Measurements from ENCODE around the gene CEP112. TPM values are rescaled to one million over a fixed set of nuclear protein-coding genes. Genes with fewer than 3 reads are reported as not detected.

CEP112 gene
- total RNA-seq, 1 experiment from 2014 or later = 5.4 TPM

DNA sequence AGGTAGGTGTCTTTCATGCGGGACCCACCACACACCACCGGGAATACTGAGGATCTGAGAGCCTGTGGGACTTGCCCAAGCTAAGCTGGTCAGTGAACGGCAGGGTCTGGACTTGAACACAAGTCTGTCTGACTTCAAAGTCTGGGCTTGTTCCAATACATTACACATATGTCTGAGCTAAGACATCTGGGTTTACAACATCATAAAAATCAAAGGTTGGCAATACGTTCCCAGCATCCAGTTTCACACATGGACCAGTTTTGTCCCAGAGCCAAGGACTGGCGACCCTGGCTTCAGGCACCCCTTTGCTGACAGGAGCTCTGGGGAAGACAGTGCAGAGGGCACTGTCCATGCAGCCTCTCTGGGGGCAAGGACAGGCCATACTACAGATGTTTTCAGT, 602.6 kb downstream of the CEP112 start:
- intact Hi-C loops (cut with micrococcal nuclease; ENCODE audit: unreplicated experiment) = no loop called here
- H3K27me3 Mint-ChIP-seq (ENCODE audit: unreplicated experiment) = peaks cover 21% of the 10 kb centered on the region
- H3K4me3 Mint-ChIP-seq (ENCODE audit: low read depth, unreplicated experiment) = no peak overlapping the region
- no peak for TF ChIP-seq CTCF (IDR thresholded peaks at IDR 0.05; ENCODE audit: unreplicated experiment)
- no TSS peak for BruUV-seq (replicated peaks)
- H3K27ac Mint-ChIP-seq (ENCODE audit: unreplicated experiment) = no peak overlapping the region
- CTCF ChIA-PET = no interaction called here
- H3K4me1 Mint-ChIP-seq (ENCODE audit: low read depth, unreplicated experiment) = peaks cover 8% of the 10 kb centered on the region
- H3K36me3 Mint-ChIP-seq (ENCODE audit: insufficient read depth, unreplicated experiment) = no peaks in the 10 kb centered on the region
- no peak for DNase-seq
- H3K9me3 Mint-ChIP-seq (ENCODE audit: low read depth, unreplicated experiment) = no peaks in the 10 kb centered on the region

DNA sequence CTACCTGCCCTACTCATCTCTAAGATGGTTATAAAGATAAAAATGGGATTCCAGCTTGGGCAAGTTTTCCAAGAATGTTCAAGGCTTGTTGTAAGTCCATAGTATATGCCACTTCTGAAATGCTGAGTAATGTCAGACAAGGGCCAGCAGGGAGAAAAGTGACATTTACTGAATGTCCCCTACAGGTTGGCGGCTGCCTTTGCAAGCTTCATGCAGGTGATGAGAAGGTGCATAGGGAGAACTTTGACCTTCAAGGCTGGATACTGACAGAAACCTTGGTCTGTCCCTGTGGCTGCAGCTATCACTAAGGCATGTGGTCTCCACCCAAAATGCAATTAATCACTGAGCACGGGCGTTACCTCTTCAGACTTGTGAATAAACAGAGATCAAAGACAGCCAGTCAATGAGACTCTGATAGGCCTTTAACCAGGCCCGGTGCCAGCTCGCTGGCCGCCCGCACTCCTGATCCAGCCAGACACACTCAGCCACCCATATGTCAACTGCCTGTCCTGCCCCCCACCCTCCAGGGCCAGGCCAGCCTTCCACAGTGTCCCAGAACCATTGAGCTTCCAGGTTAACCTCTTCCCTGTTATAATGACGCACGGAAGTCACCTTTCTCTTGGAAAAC, 603.6 kb downstream of the CEP112 start:
- CTCF ChIA-PET = no interaction called here
- Mint-ChIP-seq H3K4me3 (ENCODE audit: low read depth, unreplicated experiment) (no peak overlapping the region), H3K36me3 (ENCODE audit: insufficient read depth, unreplicated experiment) (no peaks in the 10 kb centered on the region), H3K4me1 (ENCODE audit: low read depth, unreplicated experiment) (peaks cover 8% of the 10 kb centered on the region), H3K9me3 (ENCODE audit: low read depth, unreplicated experiment) (no peaks in the 10 kb centered on the region), H3K27me3 (ENCODE audit: unreplicated experiment) (peaks cover 10% of the 10 kb centered on the region), H3K27ac (ENCODE audit: unreplicated experiment) (no peak overlapping the region)
- intact Hi-C loops (cut with micrococcal nuclease; ENCODE audit: unreplicated experiment) = no loop called here
- TF ChIP-seq CTCF (IDR thresholded peaks at IDR 0.05; ENCODE audit: unreplicated experiment) = no peak
- DNase-seq = no peak
- no TSS peak for BruUV-seq (replicated peaks)

- H3K27ac Mint-ChIP-seq (ENCODE audit: unreplicated experiment) = no peak overlapping the region
- H3K4me1 Mint-ChIP-seq (ENCODE audit: low read depth, unreplicated experiment) = peaks cover 8% of the 10 kb centered on the region
- intact Hi-C loops (cut with micrococcal nuclease; ENCODE audit: unreplicated experiment) = no loop called here
- CTCF ChIA-PET = interaction anchor here (0.5 kb wide), 1 partner anchor 104 kb away, joined by 5 read pairs; no protein-coding TSS in a partner anchor
- no peak for TF ChIP-seq CTCF (IDR thresholded peaks at IDR 0.05; ENCODE audit: unreplicated experiment)
- H3K27me3 Mint-ChIP-seq (ENCODE audit: unreplicated experiment) = peaks cover 4% of the 10 kb centered on the region
- DNase-seq = no peak
- BruUV-seq (replicated peaks) = no TSS peak
- H3K9me3 Mint-ChIP-seq (ENCODE audit: low read depth, unreplicated experiment) = no peaks in the 10 kb centered on the region
- H3K4me3 Mint-ChIP-seq (ENCODE audit: low read depth, unreplicated experiment) = no peak overlapping the region
- no peaks in the 10 kb centered on the region for H3K36me3 Mint-ChIP-seq (ENCODE audit: insufficient read depth, unreplicated experiment)
Observed at GRCh38 chr17:65587534-65588180, 604.3 kb downstream of the CEP112 start.

GRCh38 chr17:65586899-65587298, 605.0 kb downstream of the CEP112 start:
- CTCF ChIA-PET = interaction anchor here (0.5 kb wide), 1 partner anchor 104 kb away, joined by 5 read pairs; no protein-coding TSS in a partner anchor
- no peak overlapping the region for H3K4me3 Mint-ChIP-seq (ENCODE audit: low read depth, unreplicated experiment)
- H3K4me1 Mint-ChIP-seq (ENCODE audit: low read depth, unreplicated experiment) = peaks cover 8% of the 10 kb centered on the region
- intact Hi-C loops (cut with micrococcal nuclease; ENCODE audit: unreplicated experiment) = no loop called here
- no peak for TF ChIP-seq CTCF (IDR thresholded peaks at IDR 0.05; ENCODE audit: unreplicated experiment)
- DNase-seq = no peak
- BruUV-seq (replicated peaks) = no TSS peak
- no peaks in the 10 kb centered on the region for H3K27me3 Mint-ChIP-seq (ENCODE audit: unreplicated experiment)
- no peak overlapping the region for H3K27ac Mint-ChIP-seq (ENCODE audit: unreplicated experiment)
- no peaks in the 10 kb centered on the region for H3K36me3 Mint-ChIP-seq (ENCODE audit: insufficient read depth, unreplicated experiment)
- peaks cover 2% of the 10 kb centered on the region for H3K9me3 Mint-ChIP-seq (ENCODE audit: low read depth, unreplicated experiment)

Other genes starting within 250 kb of the CEP112 start
- not detected in 2 replicates for gene APOH, start 37.3 kb upstream of the CEP112 start, total RNA-seq (2022)
- 126 TPM in 2 replicates for gene PRKCA, start 110.5 kb upstream of the CEP112 start, total RNA-seq (2022)

All from Calu3 (cell line).